SK-N-MC (cell line): ENCODE results near the gene GMDS.

ENCODE experiments used
- EZH2 ChIP-seq: fragments of 200-600 bp; sonication (generic); IDR thresholded peaks from one replicate; pipeline ENCODE4 v1.6.1; 2017; ENCODE audit warnings: antibody characterized with exemption
- POLR2AphosphoS5 ChIP-seq: IDR thresholded peaks from 2 replicates; pipeline ENCODE4 v1.6.1; 2012; ENCODE audit warnings: mild to moderate bottlenecking, low read depth, low read length, borderline replicate concordance

GRCh38 chr6:2190661-2191389 is 54.6 kb downstream of the GMDS start:
- TF ChIP-seq EZH2 (no peak), POLR2AphosphoS5 (no peak)
